RWPE1 (cell line): ENCODE results near the gene PHACTR4.
A peak's percentile ranks its signal among the peaks of the same experiment; 100 is the strongest.
"Not testable (repeated sequence)": the region's sequence is repeated elsewhere in the genome, so short reads cannot be mapped to it uniquely, and the experiment has no call there.

ENCODE experiments used
- CTCF ChIA-PET: fragments of 350-600 bp; sonication (Branson Sonifier 250); formaldehyde crosslinking; extraction: SDS; loops from one replicate; lab custom pipeline; 2021; lab: Yijun Ruan, JAX
- POLR2A ChIA-PET: fragments of 400-600 bp; formaldehyde crosslinking; extraction: SDS; loops from one replicate; lab custom pipeline; 2020; ENCODE audit warnings: antibody characterized with exemption; ENCODE audit not compliant: low non-redundant PET; lab: Yijun Ruan, JAX
- DNase-seq: peaks from one replicate; pipeline ENCODE4 v3.0.0; 2012; ENCODE audit warnings: low spot score
- H3K27ac ChIP-seq: fragments of 450-650 bp; 2 replicates; pipeline ENCODE4 v1.5.1; 2017
- TF ChIP-seq, protein P1 (sequence below): fragments of 450-650 bp; conservative IDR thresholded peaks from 2 replicates; pipeline ENCODE4 v1.5.1; 2017; ENCODE audit warnings: low read depth, mild to moderate bottlenecking

PHACTR4 gene

DNA sequence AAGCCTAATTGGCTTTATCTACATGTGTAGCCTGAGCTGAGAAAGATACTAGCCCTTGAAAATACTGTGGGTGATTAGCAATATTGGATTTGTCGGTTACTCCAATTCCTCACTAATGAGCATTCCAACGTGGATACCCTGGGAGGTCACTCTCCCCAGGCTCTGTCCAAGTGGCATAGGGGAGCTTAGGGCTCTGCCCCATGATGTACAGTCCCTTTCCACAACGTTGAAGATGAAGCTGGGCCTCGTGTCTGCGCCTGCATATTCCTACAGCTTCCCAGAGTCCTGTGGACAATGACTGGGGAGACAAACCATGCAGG, 138.9 kb downstream of the PHACTR4 start:
- H3K27ac ChIP-seq: peak overlapping the region; percentile 97
- CTCF ChIA-PET: no interaction called here
- POLR2A ChIA-PET: no interaction called here
- DNase-seq: no peak
- TF ChIP-seq, protein P1, sequence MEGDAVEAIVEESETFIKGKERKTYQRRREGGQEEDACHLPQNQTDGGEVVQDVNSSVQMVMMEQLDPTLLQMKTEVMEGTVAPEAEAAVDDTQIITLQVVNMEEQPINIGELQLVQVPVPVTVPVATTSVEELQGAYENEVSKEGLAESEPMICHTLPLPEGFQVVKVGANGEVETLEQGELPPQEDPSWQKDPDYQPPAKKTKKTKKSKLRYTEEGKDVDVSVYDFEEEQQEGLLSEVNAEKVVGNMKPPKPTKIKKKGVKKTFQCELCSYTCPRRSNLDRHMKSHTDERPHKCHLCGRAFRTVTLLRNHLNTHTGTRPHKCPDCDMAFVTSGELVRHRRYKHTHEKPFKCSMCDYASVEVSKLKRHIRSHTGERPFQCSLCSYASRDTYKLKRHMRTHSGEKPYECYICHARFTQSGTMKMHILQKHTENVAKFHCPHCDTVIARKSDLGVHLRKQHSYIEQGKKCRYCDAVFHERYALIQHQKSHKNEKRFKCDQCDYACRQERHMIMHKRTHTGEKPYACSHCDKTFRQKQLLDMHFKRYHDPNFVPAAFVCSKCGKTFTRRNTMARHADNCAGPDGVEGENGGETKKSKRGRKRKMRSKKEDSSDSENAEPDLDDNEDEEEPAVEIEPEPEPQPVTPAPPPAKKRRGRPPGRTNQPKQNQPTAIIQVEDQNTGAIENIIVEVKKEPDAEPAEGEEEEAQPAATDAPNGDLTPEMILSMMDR: no peak

DNA sequence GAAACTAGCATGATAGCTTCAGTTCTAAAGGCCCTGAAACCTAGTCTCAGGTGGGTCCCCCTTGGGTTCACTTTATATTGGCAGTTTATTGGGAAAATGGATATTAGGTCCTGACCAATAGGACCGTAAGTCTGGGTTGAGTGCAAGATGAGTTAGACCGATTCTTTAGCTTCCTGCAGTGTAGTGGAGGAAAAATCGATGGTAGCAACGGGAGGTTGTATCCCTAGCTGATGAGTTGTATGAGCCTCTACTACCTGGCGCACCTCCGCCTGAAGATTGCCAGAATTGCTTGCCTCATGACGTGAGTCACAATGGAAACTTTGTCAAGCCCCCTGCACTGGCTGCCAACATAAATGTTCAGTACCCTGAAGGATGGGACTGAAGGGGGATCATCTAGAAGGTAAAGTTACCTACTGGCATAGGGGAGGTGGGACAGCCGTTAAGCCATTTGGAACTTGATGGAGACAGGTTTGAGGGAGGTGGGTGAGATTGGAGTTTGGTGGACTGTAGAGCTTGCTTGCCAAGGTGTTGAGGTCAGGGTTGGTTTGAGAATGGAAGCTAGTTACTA, 140.2 kb downstream of the PHACTR4 start:
- H3K27ac ChIP-seq: peak overlapping the region; percentile 97
- ChIA-PET CTCF (interaction anchor here (0.6 kb wide), 1 partner anchor 80 kb away, joined by 3 read pairs; no protein-coding TSS in a partner anchor), POLR2A (interaction anchor here (0.7 kb wide), 1 partner anchor 93 kb away, joined by 3 read pairs; no protein-coding TSS in a partner anchor)
- TF ChIP-seq, protein P1: no peak
- no peak for DNase-seq

DNA sequence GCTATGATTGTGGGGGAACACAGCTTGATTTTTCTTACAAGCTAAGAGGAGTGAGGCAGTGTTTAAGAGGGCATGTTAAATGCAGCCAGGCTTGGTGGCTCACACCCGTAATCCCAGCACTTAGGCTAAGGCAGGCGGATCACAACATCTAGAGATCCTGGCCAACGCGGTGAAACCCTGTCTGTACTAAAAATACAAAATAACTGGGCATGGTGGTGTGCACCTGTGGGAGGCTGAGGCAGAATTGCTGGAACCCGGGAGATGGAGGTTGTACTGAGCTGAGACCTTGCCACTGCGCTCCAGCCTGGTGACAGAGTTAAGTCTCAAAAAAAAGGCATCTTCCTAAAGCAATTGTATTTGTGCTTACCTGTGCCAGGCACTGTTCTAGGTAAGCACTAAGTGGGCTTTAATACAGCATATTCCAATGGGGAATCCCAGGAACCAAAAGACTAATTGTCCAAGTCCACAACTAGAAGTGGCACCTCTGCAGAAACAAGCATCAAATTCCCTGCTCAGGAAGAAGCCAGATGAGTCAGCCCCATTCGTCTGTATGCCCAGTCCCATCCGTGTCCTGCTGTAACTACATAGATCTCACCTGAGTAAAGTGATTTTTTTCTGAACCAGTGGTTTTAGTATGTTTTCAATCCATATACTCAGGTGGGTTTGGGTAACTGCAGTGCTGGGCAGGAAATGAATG, 140.9 kb downstream of the PHACTR4 start:
- POLR2A ChIA-PET: interaction anchor here (0.7 kb wide), 1 partner anchor 92 kb away, joined by 3 read pairs; no protein-coding TSS in a partner anchor

DNA sequence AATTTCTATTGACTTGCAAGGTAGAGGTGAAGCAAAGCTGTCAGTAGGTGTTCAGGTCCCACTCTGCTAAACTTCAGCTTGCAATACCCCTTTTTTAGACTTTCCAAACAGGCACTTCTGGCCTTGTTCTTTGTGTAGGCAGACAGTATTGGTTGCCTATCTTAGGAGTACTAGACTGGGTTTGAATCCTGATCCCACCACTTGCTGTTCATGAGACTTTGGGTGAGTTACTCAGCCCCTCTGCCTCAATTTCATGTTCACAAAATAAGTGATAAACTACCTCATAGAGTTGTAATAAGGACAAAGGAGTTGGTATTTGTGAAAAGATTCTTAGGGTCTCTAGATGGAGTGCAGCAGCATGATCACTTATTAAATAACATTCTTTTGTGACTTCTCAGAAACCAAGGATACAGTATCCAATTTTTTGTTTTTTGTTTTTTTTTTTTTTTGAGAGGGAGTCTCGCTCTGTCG, 141.5 kb downstream of the PHACTR4 start:
- ChIA-PET POLR2A (interaction anchor here (0.6 kb wide), 1 partner anchor 264 kb away, joined by 3 read pairs; no protein-coding TSS in a partner anchor), CTCF (no interaction called here)
- H3K27ac ChIP-seq: peak overlapping the region; percentile 97
- DNase-seq: no peak
- TF ChIP-seq, protein P1: no peak

More for the DNA sequence above, 140.9 kb downstream of the PHACTR4 start:
- DNase-seq: no peak
- H3K27ac ChIP-seq: peak overlapping the region; percentile 97
- CTCF ChIA-PET: no interaction called here
- TF ChIP-seq, protein P1: no peak

DNA sequence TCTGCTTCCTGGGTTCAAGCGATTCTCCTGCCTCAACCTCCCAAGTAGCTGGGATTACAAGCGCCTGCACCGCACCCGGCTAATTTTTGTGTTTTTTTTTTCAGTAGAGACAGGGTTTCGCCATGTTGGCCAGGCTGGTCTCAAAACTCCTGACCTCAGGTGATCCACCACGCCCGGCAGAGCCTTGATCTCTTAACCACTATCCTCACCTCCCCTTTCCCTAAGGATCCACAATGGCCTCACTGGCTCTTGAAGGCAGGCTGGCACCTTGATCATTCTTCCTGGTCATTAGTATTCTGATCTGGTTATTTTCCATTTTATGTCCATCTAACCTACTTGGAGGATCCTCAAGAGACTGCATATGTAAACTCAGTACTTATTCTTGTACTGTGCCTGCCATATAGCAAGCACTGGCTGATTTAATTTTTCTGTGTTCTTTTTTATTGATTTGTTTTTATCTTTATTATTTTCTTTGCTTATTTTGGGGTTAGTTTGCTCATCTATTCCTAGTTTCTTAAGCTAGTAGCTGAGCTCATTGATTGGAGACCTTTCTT, 142.6 kb downstream of the PHACTR4 start:
- H3K27ac ChIP-seq: peak overlapping the region; percentile 77
- CTCF ChIA-PET: no interaction called here
- DNase-seq: no peak

DNA sequence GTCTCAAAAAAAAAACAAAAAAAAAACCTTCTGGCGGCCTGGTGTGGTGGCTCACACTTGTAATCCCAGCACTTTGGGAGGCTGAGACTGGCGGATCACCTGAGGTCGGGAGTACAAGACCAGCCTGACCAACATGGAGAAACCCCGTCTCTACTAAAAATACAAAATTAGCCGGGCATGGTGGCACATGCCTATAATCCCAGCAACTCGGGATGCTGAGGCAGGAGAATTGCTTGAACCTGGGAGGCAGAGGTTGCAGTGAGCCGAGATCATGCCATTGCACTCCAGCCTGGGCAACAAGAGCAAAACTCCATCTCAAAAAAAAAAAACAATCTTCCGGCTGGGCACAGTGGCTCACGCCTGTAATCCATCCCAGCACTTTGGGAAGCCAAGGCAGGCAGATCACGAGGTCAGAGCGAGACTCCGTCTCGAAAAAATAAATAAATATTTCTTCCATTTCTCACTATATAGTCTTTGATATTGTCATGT, 144.9 kb downstream of the PHACTR4 start:
- CTCF ChIA-PET, DNase-seq: not testable (repeated sequence)
- POLR2A ChIA-PET: interaction anchor here (0.9 kb wide), 1 partner anchor 67 kb away, joined by 3 read pairs; no protein-coding TSS in a partner anchor
- peak overlapping the region; percentile 79 for H3K27ac ChIP-seq

More for the DNA sequence above, 142.6 kb downstream of the PHACTR4 start:
- TF ChIP-seq, protein P1: no peak
- POLR2A ChIA-PET: interaction anchor here (0.6 kb wide), 1 partner anchor 383 kb away, joined by 3 read pairs; no protein-coding TSS in a partner anchor
